ENCODE results near the gene PNMA1. TPM values are rescaled to one million over a fixed set of nuclear protein-coding genes. Genes with fewer than 3 reads are reported as not detected.

PNMA1 gene
- total and polyA plus RNA-seq, 2 of the 13 experiments (the other 11 are each of a cell fraction or from before 2014, with no cell fraction given): 7.0 to 8.3 TPM

DNA sequence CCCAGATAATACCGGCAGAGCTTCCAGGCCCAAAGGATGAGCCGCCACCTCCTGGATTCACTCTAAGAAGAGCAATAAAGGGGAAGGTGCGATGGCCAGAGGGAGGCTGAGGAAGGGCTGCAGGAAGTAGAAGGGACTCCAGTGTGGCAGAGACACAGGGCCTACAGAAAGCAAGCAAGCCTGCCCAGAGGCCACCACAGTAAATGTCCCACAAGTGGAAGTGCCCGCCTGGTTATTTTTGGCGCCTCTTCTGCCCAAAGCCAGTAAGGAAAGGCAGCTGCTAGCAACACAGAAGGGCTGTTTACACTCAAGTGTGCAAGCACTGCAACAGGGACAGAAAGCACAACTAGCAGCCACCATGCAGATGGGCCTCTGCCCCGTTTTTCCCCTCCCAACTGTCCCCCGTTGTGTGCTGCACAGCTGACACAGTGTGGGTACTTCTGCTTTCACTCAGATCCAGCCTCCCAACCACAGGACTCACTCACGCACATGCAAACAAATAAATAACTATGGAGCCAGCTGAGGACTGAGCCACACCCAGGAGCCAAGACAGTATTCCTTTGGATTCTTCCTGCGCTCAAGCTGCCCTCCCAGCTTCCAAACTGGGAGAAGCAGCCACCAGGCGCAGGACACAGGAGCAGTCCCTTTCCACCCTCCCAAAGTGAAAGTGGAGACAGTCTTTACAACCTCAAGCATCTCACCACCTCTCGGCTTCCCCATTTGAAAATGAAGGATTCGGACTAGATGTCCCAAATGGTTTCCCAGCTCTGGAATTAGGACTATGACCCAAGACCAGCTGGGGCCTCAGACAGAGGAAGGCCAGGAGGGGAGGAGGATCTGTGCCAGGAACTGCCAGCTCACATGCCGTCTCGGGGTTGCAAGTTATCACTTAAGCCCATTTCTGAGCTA is 40.0 kb upstream of the PNMA1 start (continued):
- no peak for TF ChIP-seq BORCS8-MEF2B (CRISPR knock-in tag; IDR thresholded peaks at IDR 0.05)
- TF ChIP-seq HDAC1 (CRISPR knock-in tag; IDR thresholded peaks at IDR 0.05): no peak
- no peak for TF ChIP-seq ZNF441 (CRISPR knock-in tag; IDR thresholded peaks at IDR 0.05; ENCODE audit: borderline replicate concordance)
- TF ChIP-seq HMGA1 (CRISPR knock-in tag; conservative IDR thresholded peaks at IDR 0.05): no peak
- TF ChIP-seq, protein P1, sequence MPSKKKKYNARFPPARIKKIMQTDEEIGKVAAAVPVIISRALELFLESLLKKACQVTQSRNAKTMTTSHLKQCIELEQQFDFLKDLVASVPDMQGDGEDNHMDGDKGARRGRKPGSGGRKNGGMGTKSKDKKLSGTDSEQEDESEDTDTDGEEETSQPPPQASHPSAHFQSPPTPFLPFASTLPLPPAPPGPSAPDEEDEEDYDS (CRISPR knock-in tag; IDR thresholded peaks at IDR 0.05): no peak
- no peak for TF ChIP-seq KDM6A (CRISPR knock-in tag; IDR thresholded peaks at IDR 0.05; ENCODE audit: low read depth)
- no peak for TF ChIP-seq TSC22D2 (CRISPR knock-in tag; IDR thresholded peaks at IDR 0.05; ENCODE audit: borderline replicate concordance)
- TF ChIP-seq SOX5 (CRISPR knock-in tag; IDR thresholded peaks at IDR 0.05; ENCODE audit: borderline replicate concordance): no peak
- TF ChIP-seq ZNF253 (CRISPR knock-in tag; IDR thresholded peaks at IDR 0.05; ENCODE audit: borderline replicate concordance): no peak
- peak; percentile 4; the same call in 1 of the 2 replicates for TF ChIP-seq ZMYM2 (CRISPR knock-in tag; IDR thresholded peaks at IDR 0.05)
- TF ChIP-seq MED1 (CRISPR knock-in tag; IDR thresholded peaks at IDR 0.05): no peak; the same call in 1 of the 2 replicates
- TF ChIP-seq KAT2B (IDR thresholded peaks at IDR 0.05; ENCODE audit: borderline replicate concordance, low read depth, low read length): no peak
- no peak for TF ChIP-seq PHB2 (IDR thresholded peaks at IDR 0.05; ENCODE audit: partially characterized antibody)
- TF ChIP-seq FOXK1 (CRISPR knock-in tag; IDR thresholded peaks at IDR 0.05; ENCODE audit: borderline replicate concordance, low read depth): no peak
- TF ChIP-seq ZNF589 (CRISPR knock-in tag; conservative IDR thresholded peaks at IDR 0.05): no peak
- TF ChIP-seq MTA1 (CRISPR knock-in tag; IDR thresholded peaks at IDR 0.05; ENCODE audit: borderline replicate concordance): 0 out of 2 replicates have a peak, but pooled peaks have one; percentile 5
- TF ChIP-seq ZNF264 (CRISPR knock-in tag; IDR thresholded peaks at IDR 0.05): 0 out of 2 replicates have a peak, but pooled peaks have one; percentile 3
- no peak for TF ChIP-seq ISX (CRISPR knock-in tag; conservative IDR thresholded peaks at IDR 0.05)
- no peak for TF ChIP-seq ZNF251 (CRISPR knock-in tag; IDR thresholded peaks at IDR 0.05)
- TF ChIP-seq ZFP36L1 (CRISPR knock-in tag; IDR thresholded peaks at IDR 0.05): 0 out of 2 replicates have a peak, but pooled peaks have one; percentile 0
- TF ChIP-seq RXRA (CRISPR knock-in tag; IDR thresholded peaks at IDR 0.05): no peak; the same call in 1 of the 2 replicates
- TF ChIP-seq, protein P2, sequence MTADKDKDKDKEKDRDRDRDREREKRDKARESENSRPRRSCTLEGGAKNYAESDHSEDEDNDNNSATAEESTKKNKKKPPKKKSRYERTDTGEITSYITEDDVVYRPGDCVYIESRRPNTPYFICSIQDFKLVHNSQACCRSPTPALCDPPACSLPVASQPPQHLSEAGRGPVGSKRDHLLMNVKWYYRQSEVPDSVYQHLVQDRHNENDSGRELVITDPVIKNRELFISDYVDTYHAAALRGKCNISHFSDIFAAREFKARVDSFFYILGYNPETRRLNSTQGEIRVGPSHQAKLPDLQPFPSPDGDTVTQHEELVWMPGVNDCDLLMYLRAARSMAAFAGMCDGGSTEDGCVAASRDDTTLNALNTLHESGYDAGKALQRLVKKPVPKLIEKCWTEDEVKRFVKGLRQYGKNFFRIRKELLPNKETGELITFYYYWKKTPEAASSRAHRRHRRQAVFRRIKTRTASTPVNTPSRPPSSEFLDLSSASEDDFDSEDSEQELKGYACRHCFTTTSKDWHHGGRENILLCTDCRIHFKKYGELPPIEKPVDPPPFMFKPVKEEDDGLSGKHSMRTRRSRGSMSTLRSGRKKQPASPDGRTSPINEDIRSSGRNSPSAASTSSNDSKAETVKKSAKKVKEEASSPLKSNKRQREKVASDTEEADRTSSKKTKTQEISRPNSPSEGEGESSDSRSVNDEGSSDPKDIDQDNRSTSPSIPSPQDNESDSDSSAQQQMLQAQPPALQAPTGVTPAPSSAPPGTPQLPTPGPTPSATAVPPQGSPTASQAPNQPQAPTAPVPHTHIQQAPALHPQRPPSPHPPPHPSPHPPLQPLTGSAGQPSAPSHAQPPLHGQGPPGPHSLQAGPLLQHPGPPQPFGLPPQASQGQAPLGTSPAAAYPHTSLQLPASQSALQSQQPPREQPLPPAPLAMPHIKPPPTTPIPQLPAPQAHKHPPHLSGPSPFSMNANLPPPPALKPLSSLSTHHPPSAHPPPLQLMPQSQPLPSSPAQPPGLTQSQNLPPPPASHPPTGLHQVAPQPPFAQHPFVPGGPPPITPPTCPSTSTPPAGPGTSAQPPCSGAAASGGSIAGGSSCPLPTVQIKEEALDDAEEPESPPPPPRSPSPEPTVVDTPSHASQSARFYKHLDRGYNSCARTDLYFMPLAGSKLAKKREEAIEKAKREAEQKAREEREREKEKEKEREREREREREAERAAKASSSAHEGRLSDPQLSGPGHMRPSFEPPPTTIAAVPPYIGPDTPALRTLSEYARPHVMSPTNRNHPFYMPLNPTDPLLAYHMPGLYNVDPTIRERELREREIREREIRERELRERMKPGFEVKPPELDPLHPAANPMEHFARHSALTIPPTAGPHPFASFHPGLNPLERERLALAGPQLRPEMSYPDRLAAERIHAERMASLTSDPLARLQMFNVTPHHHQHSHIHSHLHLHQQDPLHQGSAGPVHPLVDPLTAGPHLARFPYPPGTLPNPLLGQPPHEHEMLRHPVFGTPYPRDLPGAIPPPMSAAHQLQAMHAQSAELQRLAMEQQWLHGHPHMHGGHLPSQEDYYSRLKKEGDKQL (CRISPR knock-in tag; IDR thresholded peaks at IDR 0.05; ENCODE audit: low read depth): no peak
- no peak for TF ChIP-seq MTF1 (CRISPR knock-in tag; IDR thresholded peaks at IDR 0.05)
- no peak for TF ChIP-seq ZNF121 (CRISPR knock-in tag; IDR thresholded peaks at IDR 0.05)
- 0 out of 2 replicates have a peak, but pooled peaks have one; percentile 59 for TF ChIP-seq CENPT (CRISPR knock-in tag; IDR thresholded peaks at IDR 0.05; ENCODE audit: low read depth)
- TF ChIP-seq ZNF383 (CRISPR knock-in tag; IDR thresholded peaks at IDR 0.05; ENCODE audit: borderline replicate concordance): no peak
- TF ChIP-seq ZNF44 (CRISPR knock-in tag; IDR thresholded peaks at IDR 0.05): no peak

All from HepG2 (cell line).